ENCODE results near the gene PARD3.
"Not testable (repeated sequence)": the region's sequence is repeated elsewhere in the genome, so short reads cannot be mapped to it uniquely, and the experiment has no call there.

Gene PARD3

GRCh38 chr10:34446049-34446448, 369.0 kb downstream of the PARD3 start:
- H3K4me3 ChIP-seq (ENCODE audit: control insufficient read depth, low read depth, low read length) = no peak overlapping the region
- no peak for TF ChIP-seq CTCF (conservative IDR thresholded peaks at IDR 0.05; ENCODE audit: control insufficient read depth, insufficient read depth, low read depth, low read length)
- DNase-seq (ENCODE audit: low read depth) = no peak

- TF ChIP-seq CTCF (conservative IDR thresholded peaks at IDR 0.05; ENCODE audit: control insufficient read depth, insufficient read depth, low read depth, low read length) = no peak
- DNase-seq (ENCODE audit: low read depth) = peak; percentile 25
- H3K4me3 ChIP-seq (ENCODE audit: control insufficient read depth, low read depth, low read length) = no peak overlapping the region
Measured at GRCh38 chr10:34444223-34445183, 370.6 kb downstream of the PARD3 start.

- DNase-seq (ENCODE audit: low read depth) = peak; percentile 48
- H3K4me3 ChIP-seq (ENCODE audit: control insufficient read depth, low read depth, low read length) = not testable (repeated sequence)
Measured at GRCh38 chr10:34439386-34439785, 375.7 kb downstream of the PARD3 start.

- DNase-seq (ENCODE audit: low read depth) = no peak
- no peak overlapping the region for H3K4me3 ChIP-seq (ENCODE audit: control insufficient read depth, low read depth, low read length)
- no peak for TF ChIP-seq CTCF (conservative IDR thresholded peaks at IDR 0.05; ENCODE audit: control insufficient read depth, insufficient read depth, low read depth, low read length)
Measured at GRCh38 chr10:34438741-34439140, 376.4 kb downstream of the PARD3 start.

GRCh38 chr10:34437906-34438305, 377.2 kb downstream of the PARD3 start:
- no peak for DNase-seq (ENCODE audit: low read depth)
- H3K4me3 ChIP-seq (ENCODE audit: control insufficient read depth, low read depth, low read length) = no peak overlapping the region
- no peak for TF ChIP-seq CTCF (conservative IDR thresholded peaks at IDR 0.05; ENCODE audit: control insufficient read depth, insufficient read depth, low read depth, low read length)

- H3K4me3 ChIP-seq (ENCODE audit: control insufficient read depth, low read depth, low read length) = no peak overlapping the region
- no peak for TF ChIP-seq CTCF (conservative IDR thresholded peaks at IDR 0.05; ENCODE audit: control insufficient read depth, insufficient read depth, low read depth, low read length)
- peak; percentile 92 for DNase-seq (ENCODE audit: low read depth)
Measured at GRCh38 chr10:34434119-34434594, 380.9 kb downstream of the PARD3 start.

- DNase-seq (ENCODE audit: low read depth) = peak; percentile 85
- no peak overlapping the region for H3K4me3 ChIP-seq (ENCODE audit: control insufficient read depth, low read depth, low read length)
- no peak for TF ChIP-seq CTCF (conservative IDR thresholded peaks at IDR 0.05; ENCODE audit: control insufficient read depth, insufficient read depth, low read depth, low read length)
Measured at GRCh38 chr10:34433241-34434076, 381.6 kb downstream of the PARD3 start.

All from fibroblast of mammary gland (primary cell).